Coronary artery (tissue), 2 donors: ENCODE data around the gene SS18L1.

Experiments
- DNase-seq: peaks from one replicate; pipeline ENCODE4 v3.0.0-alpha.2; 2017; ENCODE audit warnings: low spot score
- H3K27ac ChIP-seq, 2 donors: fragments of 200-600 bp; sonication (generic); one replicate each; pipeline ENCODE4 v1.5.1; 2016 to 2019
- H3K4me3 ChIP-seq: fragments of 200-600 bp; sonication (generic); 2 replicates; pipeline ENCODE4 v1.5.1; 2016; ENCODE audit warnings: mild to moderate bottlenecking, moderate library complexity
- CTCF ChIP-seq: fragments of 200-600 bp; sonication (generic); IDR thresholded peaks from one replicate; pipeline ENCODE4 v1.5.1; 2019; ENCODE audit warnings: antibody characterized with exemption

SS18L1 gene

GRCh38 chr20:62229667-62230066, 86.1 kb downstream of the SS18L1 start:
- no peak for TF ChIP-seq CTCF
- H3K27ac ChIP-seq: no peak overlapping the region
- DNase-seq: no peak
- no peak overlapping the region for H3K4me3 ChIP-seq

- no peak for TF ChIP-seq CTCF
- H3K4me3 ChIP-seq: no peak overlapping the region
- DNase-seq: no peak
- no peak overlapping the region for H3K27ac ChIP-seq
Measured at GRCh38 chr20:62230276-62230675, 86.7 kb downstream of the SS18L1 start.

- DNase-seq: no peak
- no peak overlapping the region for H3K4me3 ChIP-seq
- H3K27ac ChIP-seq: no peak overlapping the region
- TF ChIP-seq CTCF: no peak
Measured at GRCh38 chr20:62230696-62231095, 87.1 kb downstream of the SS18L1 start.

GRCh38 chr20:62231292-62231691, 87.7 kb downstream of the SS18L1 start:
- no peak overlapping the region for H3K27ac ChIP-seq
- DNase-seq: no peak
- no peak overlapping the region for H3K4me3 ChIP-seq
- no peak for TF ChIP-seq CTCF
